ENCODE results near the gene RNF44. TPM values are rescaled to one million over a fixed set of nuclear protein-coding genes. Genes with fewer than 3 reads are reported as not detected.

RNF44 gene
- total and polyA plus RNA-seq, 2 donors (not counting 3 experiments of a cell fraction or from before 2014, with no cell fraction given) = 19.8 to 50.2 TPM

DNA sequence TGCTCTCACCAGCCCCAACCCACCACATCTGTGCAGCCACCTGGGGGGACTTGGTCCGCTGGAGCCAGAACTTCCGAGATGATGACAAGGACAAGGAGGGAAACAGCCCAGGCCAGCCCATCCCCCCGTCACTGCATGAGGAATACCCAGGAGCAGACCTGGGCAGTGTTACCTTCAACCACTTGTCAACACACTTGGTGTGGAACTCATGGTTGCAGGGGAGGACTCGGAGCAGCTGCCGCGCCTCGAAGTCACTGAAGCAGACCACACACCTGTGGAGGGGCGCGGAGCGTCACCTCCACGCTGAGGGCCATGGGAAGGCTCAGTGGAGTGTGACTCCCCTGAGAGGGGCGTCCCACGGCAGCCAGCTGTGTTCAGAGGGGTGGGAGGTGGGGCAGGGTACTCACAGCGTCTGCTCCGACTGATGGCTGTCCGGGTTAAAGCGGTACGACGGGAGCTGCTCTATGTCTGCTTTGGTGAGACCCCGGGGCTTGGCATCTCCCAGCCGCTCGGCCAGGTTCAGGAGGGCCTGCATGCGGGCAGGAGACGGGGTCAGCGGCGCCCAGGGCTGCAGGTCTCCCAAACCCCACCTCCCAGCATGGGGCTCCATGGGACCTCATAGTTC is 8.0 kb downstream of the RNF44 start:
- Histone ChIP-seq H3K4me2 (ENCODE audit: insufficient read depth, low read length) (no peak overlapping the region), H3K4me3 (replicated peaks in 1 of 3; ENCODE audit: insufficient read depth in 1 of 3, low read depth in 1 of 3, low read length in 3 of 3) (no peak overlapping the region), H3K36me3 (ENCODE audit: control insufficient read depth in 2 of 2, extremely low read depth in 1 of 2, insufficient read depth in 2 of 2, low read length in 2 of 2) (peaks cover 9 to 42% of the 10 kb centered on the region in 2 experiments), H3K4me1 (ENCODE audit: control insufficient read depth, extremely low read depth, insufficient read depth, low read length) (peaks cover 13% of the 10 kb centered on the region), H3K27ac (ENCODE audit: insufficient read depth, low read depth, low read length) (no peak overlapping the region), H4K20me1 (replicated peaks; ENCODE audit: control insufficient read depth, extremely low read depth, insufficient read depth, low read length) (no peaks in the 10 kb centered on the region), H3K9ac (replicated peaks; ENCODE audit: extremely low read depth, insufficient read depth, low read length) (no peak overlapping the region), H3K9me3 (replicated peaks; ENCODE audit: control insufficient read depth, insufficient read depth, low read length) (no peaks in the 10 kb centered on the region), H3K27me3 (ENCODE audit: control insufficient read depth in 2 of 2, insufficient read depth in 2 of 2, low read length in 2 of 2) (no peaks in the 10 kb centered on the region), H3K9me1 (replicated peaks; ENCODE audit: control insufficient read depth, extremely low read depth, insufficient read depth, low read length) (no peaks in the 10 kb centered on the region), H2AFZ (ENCODE audit: low read depth, low read length) (no peak overlapping the region), H3K79me2 (ENCODE audit: control insufficient read depth, insufficient read depth, low read length) (peaks cover 11% of the 10 kb centered on the region)
- ChIA-PET POLR2A (no interaction called here), CTCF (no interaction called here)
- BruUV-seq (replicated peaks) = no TSS peak
- FAIRE-seq = no peak
- intact Hi-C loops (cut with micrococcal nuclease) = no loop called here
- dilution Hi-C loops (cut with MboI; ENCODE audit: extremely low pct_ligation_motif_present, low sequenced_read_pairs) = no loop called here
- no peak for TF ChIP-seq MAX (IDR thresholded peaks at IDR 0.05; ENCODE audit: insufficient read depth, insufficient read length)
- DNase-seq (ENCODE audit: low read depth, low spot score) = no peak

- Histone ChIP-seq H3K79me2 (ENCODE audit: control insufficient read depth, insufficient read depth, low read length) (peaks cover 7% of the 10 kb centered on the region), H2AFZ (ENCODE audit: low read depth, low read length) (no peak overlapping the region), H3K4me3 (replicated peaks in 1 of 3; ENCODE audit: insufficient read depth in 1 of 3, low read depth in 1 of 3, low read length in 3 of 3) (no peak overlapping the region), H4K20me1 (replicated peaks; ENCODE audit: control insufficient read depth, extremely low read depth, insufficient read depth, low read length) (no peaks in the 10 kb centered on the region), H3K27me3 (ENCODE audit: control insufficient read depth in 2 of 2, insufficient read depth in 2 of 2, low read length in 2 of 2) (no peaks in the 10 kb centered on the region), H3K9me1 (replicated peaks; ENCODE audit: control insufficient read depth, extremely low read depth, insufficient read depth, low read length) (no peaks in the 10 kb centered on the region), H3K9me3 (replicated peaks; ENCODE audit: control insufficient read depth, insufficient read depth, low read length) (no peaks in the 10 kb centered on the region), H3K27ac (ENCODE audit: insufficient read depth, low read depth, low read length) (no peak overlapping the region), H3K4me1 (ENCODE audit: control insufficient read depth, extremely low read depth, insufficient read depth, low read length) (peaks cover 8% of the 10 kb centered on the region), H3K4me2 (ENCODE audit: insufficient read depth, low read length) (no peak overlapping the region), H3K9ac (replicated peaks; ENCODE audit: extremely low read depth, insufficient read depth, low read length) (no peak overlapping the region), H3K36me3 (ENCODE audit: control insufficient read depth in 2 of 2, extremely low read depth in 1 of 2, insufficient read depth in 2 of 2, low read length in 2 of 2) (peaks cover 9 to 42% of the 10 kb centered on the region in 2 experiments)
- intact Hi-C loops (cut with micrococcal nuclease) (no loop called here), dilution Hi-C loops (cut with MboI; ENCODE audit: extremely low pct_ligation_motif_present, low sequenced_read_pairs) (no loop called here)
- no peak for DNase-seq (ENCODE audit: low read depth, low spot score)
- ChIA-PET POLR2A (no interaction called here), CTCF (no interaction called here)
- no TSS peak for BruUV-seq (replicated peaks)
- FAIRE-seq = no peak
- TF ChIP-seq GATA2 (IDR thresholded peaks at IDR 0.05; ENCODE audit: insufficient read depth, insufficient read length, low read depth, low read length) (no peak), EZH2 (IDR thresholded peaks at IDR 0.05; ENCODE audit: borderline replicate concordance, low read depth, low read length, severe bottlenecking) (no peak), JUN (IDR thresholded peaks at IDR 0.05; ENCODE audit: borderline replicate concordance, insufficient read depth, insufficient read length, low read depth) (no peak), POLR2AphosphoS5 (IDR thresholded peaks at IDR 0.05; ENCODE audit: insufficient read depth, low read depth, low read length) (no peak), FOS (IDR thresholded peaks at IDR 0.05; ENCODE audit: borderline replicate concordance, insufficient read depth, low read length) (no peak), MAX (IDR thresholded peaks at IDR 0.05; ENCODE audit: insufficient read depth, insufficient read length) (no peak)
These were observed 8.5 kb downstream of the RNF44 start for GRCh38 chr5:176528761-176529115.
